GM10266 (cell line): ENCODE measurements around the gene RSAD1.
A peak's percentile ranks its signal among the peaks of the same experiment; 100 is the strongest.

Source experiments
- DNase-seq: peaks from one replicate; pipeline ENCODE4 v3.0.0; 2012; ENCODE audit errors: extremely low spot score
- CTCF ChIP-seq: IDR thresholded peaks from 2 replicates; pipeline ENCODE4 v1.5.1; 2012; ENCODE audit warnings: mild to moderate bottlenecking, low read depth; ENCODE audit not compliant: control insufficient read depth, insufficient read depth; ENCODE audit errors: missing control alignments

RSAD1 gene

GRCh38 chr17:50508573-50509460 is 30.2 kb downstream of the RSAD1 start:
- DNase-seq: no peak
- no peak for TF ChIP-seq CTCF

GRCh38 chr17:50511058-50511457 is 32.4 kb downstream of the RSAD1 start:
- DNase-seq: peak; percentile 88
- no peak for TF ChIP-seq CTCF

GRCh38 chr17:50513495-50513894 is 34.8 kb downstream of the RSAD1 start:
- DNase-seq: no peak
- no peak for TF ChIP-seq CTCF

GRCh38 chr17:50514388-50514787 is 35.7 kb downstream of the RSAD1 start:
- no peak for DNase-seq
- no peak for TF ChIP-seq CTCF

- no peak for DNase-seq
- no peak for TF ChIP-seq CTCF
Observed at GRCh38 chr17:50514936-50515702, 36.5 kb downstream of the RSAD1 start.

GRCh38 chr17:50517011-50517410 is 38.4 kb downstream of the RSAD1 start:
- no peak for TF ChIP-seq CTCF
- no peak for DNase-seq
